Activated CD8-positive, alpha-beta T cell treated with anti-CD3 and anti-CD28 coated beads, Interleukin-2, amount 10 ng/mL, durations not matched to agents 7 days and 5 days (primary cell): ENCODE data around the gene XYLB. TPM values are rescaled to one million over a fixed set of nuclear protein-coding genes. Genes with fewer than 3 reads are reported as not detected.

ENCODE experiments used
- ATAC-seq: fragments of 150-1000 bp; cut with Tn5 transposase; one replicate; pipeline ENCODE4 v1.10.0; 2021; ENCODE audit warnings: moderate library complexity
- CTCF ChIA-PET: fragments of 350-600 bp; sonication (Branson Sonifier 250); formaldehyde crosslinking; loops from one replicate; lab custom pipeline; 2021; ENCODE audit warnings: antibody characterized with exemption; lab: Charles Lee
- POLR2A ChIA-PET: fragments of 350-600 bp; sonication (Branson Sonifier 250); formaldehyde crosslinking; loops from one replicate; lab custom pipeline; 2021; ENCODE audit warnings: antibody characterized with exemption; lab: Charles Lee
- DNase-seq: peaks from one replicate; pipeline ENCODE4 v3.0.0-alpha.2; 2020
- H3K27ac Mint-ChIP-seq: one replicate; pipeline ENCODE4 v1.8.0; 2021; ENCODE audit warnings: mild to moderate bottlenecking, mixed read lengths
- H3K27me3 Mint-ChIP-seq: one replicate; pipeline ENCODE4 v1.8.0; 2021; ENCODE audit warnings: low read depth, mixed read lengths
- H3K36me3 Mint-ChIP-seq: one replicate; pipeline ENCODE4 v1.8.0; 2021; ENCODE audit warnings: low read depth, mixed read lengths
- H3K4me1 Mint-ChIP-seq: one replicate; pipeline ENCODE4 v1.8.0; 2021; ENCODE audit warnings: low read depth, mixed read lengths
- H3K4me3 Mint-ChIP-seq: one replicate; pipeline ENCODE4 v1.8.0; 2021; ENCODE audit warnings: mild to moderate bottlenecking, mixed read lengths
- H3K9me3 Mint-ChIP-seq: one replicate; pipeline ENCODE4 v1.8.0; 2022; ENCODE audit warnings: mixed read lengths; ENCODE audit not compliant: insufficient read depth
- total RNA-seq, 2 experiments: library from RNA; stranded (reverse); gene quantifications; one replicate each; pipeline ENCODE4 v1.2.3, GENCODE V29; 2021

The XYLB gene
- total RNA-seq, 2 experiments from 2014 or later, result 5.3 to 6.1 TPM

- no peak for DNase-seq
- peaks cover 3% of the 10 kb centered on the region for H3K27me3 Mint-ChIP-seq
- H3K4me1 Mint-ChIP-seq, result peaks cover 19% of the 10 kb centered on the region
- no peak overlapping the region for H3K4me3 Mint-ChIP-seq
- no peaks in the 10 kb centered on the region for H3K9me3 Mint-ChIP-seq
- H3K36me3 Mint-ChIP-seq, result peaks cover 8% of the 10 kb centered on the region
- ChIA-PET CTCF (no interaction called here), POLR2A (no interaction called here)
- ATAC-seq, result no peak
- no peak overlapping the region for H3K27ac Mint-ChIP-seq
Observed at GRCh38 chr3:38349684-38350359, 3.2 kb downstream of the XYLB start.

DNA sequence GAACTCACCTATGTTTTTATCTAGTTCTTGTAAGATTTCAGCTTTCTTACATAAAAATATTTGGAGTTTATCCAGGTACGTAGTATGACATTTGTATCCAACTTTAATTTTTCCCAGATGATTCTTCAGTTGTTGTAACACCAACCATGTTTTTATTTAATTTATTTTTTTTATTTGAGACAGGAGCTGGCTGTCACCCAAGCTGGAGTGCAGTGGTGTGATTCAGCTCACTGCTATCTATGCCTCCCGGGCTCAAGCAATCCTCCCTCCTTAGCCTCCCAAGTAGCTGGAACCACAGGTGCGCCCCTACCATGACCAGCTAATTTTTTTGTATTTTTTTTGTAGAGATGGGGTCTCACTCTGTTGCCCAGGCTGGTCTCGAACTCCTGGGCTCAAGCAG is 6.6 kb downstream of the XYLB start:
- Mint-ChIP-seq H3K4me3 (no peak overlapping the region), H3K27me3 (no peaks in the 10 kb centered on the region), H3K9me3 (no peaks in the 10 kb centered on the region), H3K36me3 (peaks cover 8% of the 10 kb centered on the region), H3K4me1 (peaks cover 8% of the 10 kb centered on the region), H3K27ac (no peak overlapping the region)
- ATAC-seq (no peak), DNase-seq (no peak)
- ChIA-PET POLR2A (interaction anchor here (1.2 kb wide), 1 partner anchor 188 kb away, joined by 3 read pairs; the partner anchor contains the start of gene OXSR1), CTCF (no interaction called here)

DNA sequence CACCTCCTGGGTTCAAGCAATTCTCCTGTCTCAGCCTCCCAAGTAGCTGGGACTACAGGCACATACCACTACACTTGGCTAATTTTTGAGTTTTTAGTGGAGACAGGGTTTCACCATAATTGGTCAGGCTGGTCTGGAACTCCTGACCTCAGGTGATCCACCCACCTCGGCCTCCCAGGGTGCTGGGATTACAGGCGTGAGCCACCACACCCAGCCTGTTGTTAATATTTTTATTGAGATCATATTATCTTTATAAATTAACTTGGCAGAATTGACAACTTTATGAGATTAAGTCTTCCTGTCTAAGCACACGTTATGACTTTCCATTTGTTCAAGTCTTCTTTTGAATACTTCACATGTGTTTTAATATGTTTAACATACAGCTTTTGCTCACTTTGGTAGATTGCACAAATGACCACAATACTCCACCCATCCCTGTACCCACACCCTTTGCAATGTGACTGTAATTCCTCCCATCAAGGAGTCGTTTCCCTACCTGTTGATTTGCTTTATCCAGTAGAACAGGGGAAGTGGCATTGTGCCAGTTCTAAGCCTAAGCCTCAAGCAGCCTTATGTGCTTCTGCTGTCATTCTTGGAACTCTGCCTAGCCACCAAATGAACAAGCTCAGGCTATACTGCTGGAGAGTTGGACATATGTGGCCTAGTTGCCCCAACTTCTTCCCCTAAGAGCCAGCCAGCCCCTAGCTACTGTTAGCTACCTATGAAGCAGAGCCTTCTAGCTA is 8.2 kb downstream of the XYLB start:
- DNase-seq, result no peak
- CTCF ChIA-PET, result interaction anchor here (2.0 kb wide), 1 partner anchor 9 kb away, joined by 13 read pairs; the partner anchor contains the start of gene XYLB
- peaks cover 11% of the 10 kb centered on the region for H3K36me3 Mint-ChIP-seq
- H3K4me3 Mint-ChIP-seq, result no peak overlapping the region
- no peaks in the 10 kb centered on the region for H3K9me3 Mint-ChIP-seq
- ATAC-seq, result no peak
- no peaks in the 10 kb centered on the region for H3K27me3 Mint-ChIP-seq
- POLR2A ChIA-PET, result no interaction called here
- H3K4me1 Mint-ChIP-seq, result peaks cover 6% of the 10 kb centered on the region
- no peak overlapping the region for H3K27ac Mint-ChIP-seq

GRCh38 chr3:38359038-38359437 is 12.5 kb downstream of the XYLB start:
- peaks cover 8% of the 10 kb centered on the region for H3K4me1 Mint-ChIP-seq
- no peak overlapping the region for H3K27ac Mint-ChIP-seq
- DNase-seq, result no peak
- H3K9me3 Mint-ChIP-seq, result no peaks in the 10 kb centered on the region
- no peak overlapping the region for H3K4me3 Mint-ChIP-seq
- ATAC-seq, result no peak
- H3K36me3 Mint-ChIP-seq, result peaks cover 6% of the 10 kb centered on the region
- no peaks in the 10 kb centered on the region for H3K27me3 Mint-ChIP-seq
- POLR2A ChIA-PET, result interaction anchor here (0.7 kb wide), 1 partner anchor 23 kb away, joined by 3 read pairs; no protein-coding TSS in a partner anchor
- CTCF ChIA-PET, result interaction anchor here (1.2 to 1.4 kb wide), 2 partner anchors 13 to 121 kb away, joined by 3 to 4 read pairs; partner anchors contain the start of gene XYLB

DNA sequence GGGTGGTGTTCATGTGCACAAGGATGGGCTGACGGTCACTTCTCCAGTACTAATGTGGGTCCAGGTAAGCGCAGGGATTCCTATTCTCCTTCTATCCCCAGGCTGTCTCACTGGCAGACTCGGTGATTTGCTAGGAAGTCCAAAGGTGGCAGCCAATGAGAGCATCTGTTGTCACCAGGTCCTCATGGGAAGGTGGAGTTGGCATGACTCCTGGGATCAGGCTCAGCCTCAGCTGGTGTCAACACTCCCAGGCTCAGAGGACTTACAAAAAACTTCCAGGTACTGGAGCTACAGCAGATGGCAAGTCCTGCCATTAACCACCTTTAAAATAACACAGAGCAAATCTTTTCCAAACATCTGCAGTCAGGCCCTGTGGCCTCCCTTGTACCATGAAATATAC is 13.8 kb downstream of the XYLB start:
- H3K27me3 Mint-ChIP-seq, result no peaks in the 10 kb centered on the region
- no peak overlapping the region for H3K27ac Mint-ChIP-seq
- H3K4me3 Mint-ChIP-seq, result no peak overlapping the region
- ATAC-seq (no peak), DNase-seq (no peak)
- H3K4me1 Mint-ChIP-seq, result peaks cover 13% of the 10 kb centered on the region
- no peaks in the 10 kb centered on the region for H3K9me3 Mint-ChIP-seq
- peaks cover 10% of the 10 kb centered on the region for H3K36me3 Mint-ChIP-seq
- ChIA-PET POLR2A (no interaction called here), CTCF (interaction anchor here (0.8 kb wide), 1 partner anchor 15 kb away, joined by 3 read pairs; no protein-coding TSS in a partner anchor)

DNA sequence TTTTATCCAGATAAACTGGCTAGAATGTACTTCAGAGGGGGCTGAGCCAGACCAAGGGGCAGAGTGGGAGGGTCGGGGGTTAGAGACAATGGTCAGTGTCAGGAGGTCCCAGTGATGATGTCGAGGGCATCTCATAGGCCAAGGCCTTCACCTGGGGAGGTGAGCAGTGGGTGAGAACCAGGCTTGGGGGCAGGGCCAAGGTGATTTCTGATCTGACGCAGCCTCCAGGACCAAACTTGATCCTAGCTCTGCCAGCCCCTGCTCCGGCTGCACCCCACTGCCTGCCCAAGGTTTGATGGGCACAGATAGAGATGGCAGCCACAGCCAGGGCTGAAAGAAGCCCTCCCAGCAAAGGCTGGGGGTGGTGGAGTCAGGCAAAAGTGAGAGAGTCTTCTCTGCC is 14.9 kb downstream of the XYLB start:
- DNase-seq, result no peak
- POLR2A ChIA-PET, result no interaction called here
- no peaks in the 10 kb centered on the region for H3K9me3 Mint-ChIP-seq
- H3K27ac Mint-ChIP-seq, result no peak overlapping the region
- no peak for ATAC-seq
- H3K4me1 Mint-ChIP-seq, result peaks cover 13% of the 10 kb centered on the region
- peaks cover 12% of the 10 kb centered on the region for H3K36me3 Mint-ChIP-seq
- H3K27me3 Mint-ChIP-seq, result no peaks in the 10 kb centered on the region
- H3K4me3 Mint-ChIP-seq, result no peak overlapping the region
- CTCF ChIA-PET, result no interaction called here

DNA sequence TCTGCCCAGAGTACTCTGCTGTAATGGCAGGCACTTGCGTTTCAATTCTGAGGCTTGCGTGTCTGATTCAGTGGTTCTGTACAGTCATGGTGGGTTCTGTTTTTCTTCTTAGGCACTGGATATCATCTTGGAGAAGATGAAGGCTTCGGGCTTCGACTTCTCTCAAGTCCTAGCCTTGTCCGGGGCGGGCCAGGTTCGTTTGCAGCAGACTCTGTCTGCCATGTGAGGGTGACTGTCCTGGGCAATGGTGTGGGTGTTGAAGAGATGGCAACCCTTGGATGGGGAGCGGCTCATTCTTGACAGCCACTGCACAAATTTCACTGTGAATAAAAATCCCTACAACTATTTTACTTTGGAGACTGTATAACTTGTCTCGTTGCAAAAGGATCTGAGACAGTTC is 16.2 kb downstream of the XYLB start:
- no peaks in the 10 kb centered on the region for H3K27me3 Mint-ChIP-seq
- CTCF ChIA-PET, result no interaction called here
- POLR2A ChIA-PET, result no interaction called here
- no peak for ATAC-seq
- H3K9me3 Mint-ChIP-seq, result no peaks in the 10 kb centered on the region
- no peak for DNase-seq
- H3K4me3 Mint-ChIP-seq, result no peak overlapping the region
- peaks cover 13% of the 10 kb centered on the region for H3K4me1 Mint-ChIP-seq
- H3K27ac Mint-ChIP-seq, result no peak overlapping the region
- peaks cover 12% of the 10 kb centered on the region for H3K36me3 Mint-ChIP-seq

DNA sequence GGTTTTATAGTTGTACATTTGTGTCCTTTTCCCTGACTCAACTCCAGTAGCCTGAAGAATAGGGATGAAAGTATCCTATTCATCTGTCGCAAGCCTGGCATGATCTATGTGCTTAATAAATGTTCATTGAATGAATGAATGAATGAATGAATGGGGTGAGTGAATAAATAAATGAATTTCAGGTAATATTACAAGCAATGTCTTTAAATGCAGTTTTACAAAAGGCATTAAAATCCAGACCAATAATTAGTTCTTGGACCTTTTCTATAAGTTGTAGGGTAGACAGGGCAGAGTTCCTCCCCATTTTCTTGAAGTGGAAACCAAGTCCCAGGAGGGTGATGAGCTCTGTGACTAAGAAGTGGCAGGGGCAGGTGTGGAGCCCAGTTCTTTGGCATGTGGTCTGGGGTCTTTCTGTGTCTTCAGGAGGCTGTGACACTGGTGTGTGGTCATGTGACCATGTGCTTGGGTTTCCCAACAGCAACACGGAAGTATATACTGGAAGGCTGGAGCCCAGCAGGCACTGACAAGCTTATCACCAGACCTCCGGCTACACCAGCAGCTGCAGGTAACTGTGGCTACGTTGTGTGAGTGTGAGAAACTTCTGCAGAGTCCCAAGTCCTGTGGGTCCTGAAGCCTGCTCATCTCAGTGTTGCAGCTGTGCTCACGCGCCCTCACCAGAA is 18.3 kb downstream of the XYLB start:
- no peak overlapping the region for H3K4me3 Mint-ChIP-seq
- ChIA-PET CTCF (interaction anchor here (0.8 to 1.3 kb wide), 2 partner anchors 18 to 115 kb away, joined by 5 to 6 read pairs; partner anchors contain the start of gene XYLB), POLR2A (no interaction called here)
- ATAC-seq, result no peak
- peak overlapping the region; percentile 2 for H3K27ac Mint-ChIP-seq
- H3K27me3 Mint-ChIP-seq, result no peaks in the 10 kb centered on the region
- peaks cover 7% of the 10 kb centered on the region for H3K9me3 Mint-ChIP-seq
- peaks cover 23% of the 10 kb centered on the region for H3K36me3 Mint-ChIP-seq
- H3K4me1 Mint-ChIP-seq, result peaks cover 13% of the 10 kb centered on the region
- no peak for DNase-seq

GRCh38 chr3:38365469-38366062 is 19.0 kb downstream of the XYLB start:
- peaks cover 13% of the 10 kb centered on the region for H3K4me1 Mint-ChIP-seq

DNA sequence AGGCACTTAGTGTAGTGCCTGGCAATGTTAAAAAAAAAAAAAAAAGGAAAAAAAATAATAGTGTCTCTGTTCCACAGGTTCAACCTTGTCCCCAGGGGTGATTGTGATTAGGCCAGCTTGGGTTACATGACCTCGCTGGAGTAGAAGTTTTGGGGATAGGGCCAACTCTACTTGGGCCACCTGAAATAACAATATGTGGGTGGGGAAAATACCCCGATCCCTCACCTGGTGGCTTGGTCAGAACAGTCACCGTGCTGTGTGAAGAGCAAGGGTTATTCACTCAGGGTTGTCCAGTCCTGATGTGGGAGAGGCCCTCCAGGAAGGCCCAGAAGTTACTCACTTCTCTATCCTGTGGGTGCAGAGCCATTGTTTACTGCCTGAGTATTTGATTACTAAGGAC is 19.5 kb downstream of the XYLB start:
- H3K4me3 Mint-ChIP-seq, result no peak overlapping the region
- ChIA-PET POLR2A (no interaction called here), CTCF (no interaction called here)
- H3K27me3 Mint-ChIP-seq, result no peaks in the 10 kb centered on the region
- H3K4me1 Mint-ChIP-seq, result peaks cover 13% of the 10 kb centered on the region
- H3K9me3 Mint-ChIP-seq, result peaks cover 7% of the 10 kb centered on the region
- DNase-seq (no peak), ATAC-seq (no peak)
- no peak overlapping the region for H3K27ac Mint-ChIP-seq
- peaks cover 23% of the 10 kb centered on the region for H3K36me3 Mint-ChIP-seq

More at GRCh38 chr3:38365469-38366062, 19.0 kb downstream of the XYLB start:
- DNase-seq, result no peak
- ChIA-PET POLR2A (no interaction called here), CTCF (interaction anchor here (0.8 to 1.3 kb wide), 2 partner anchors 19 to 115 kb away, joined by 5 to 6 read pairs; partner anchors contain the start of gene XYLB)
- peaks cover 7% of the 10 kb centered on the region for H3K9me3 Mint-ChIP-seq
- no peak overlapping the region for H3K4me3 Mint-ChIP-seq
- no peak for ATAC-seq
- no peaks in the 10 kb centered on the region for H3K27me3 Mint-ChIP-seq
- peaks cover 23% of the 10 kb centered on the region for H3K36me3 Mint-ChIP-seq
- no peak overlapping the region for H3K27ac Mint-ChIP-seq

DNA sequence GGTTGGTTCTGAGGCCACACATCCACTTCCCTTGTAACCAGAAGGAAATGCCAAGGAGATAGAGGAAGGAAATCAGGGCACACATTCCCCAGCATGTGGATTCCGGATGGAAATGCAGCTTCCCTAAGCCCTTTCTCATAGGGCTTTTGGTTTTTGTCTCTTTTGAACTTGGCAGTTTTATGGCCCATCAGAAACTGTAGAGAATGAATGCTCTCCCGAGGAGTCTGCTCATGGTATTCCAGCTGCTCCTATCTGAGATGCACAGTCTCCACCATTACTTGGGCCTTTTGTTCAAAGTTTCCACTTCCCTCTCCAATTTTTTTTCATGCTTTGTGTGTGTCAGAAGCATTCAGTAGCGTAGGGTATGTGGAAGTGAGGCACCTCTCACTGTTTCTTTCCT is 21.2 kb downstream of the XYLB start:
- Mint-ChIP-seq H3K27me3 (peaks cover under 1% of the 10 kb centered on the region), H3K4me1 (peaks cover 17% of the 10 kb centered on the region), H3K27ac (no peak overlapping the region), H3K4me3 (no peak overlapping the region), H3K36me3 (peaks cover 25% of the 10 kb centered on the region), H3K9me3 (peaks cover 7% of the 10 kb centered on the region)
- ChIA-PET CTCF (interaction anchor here (1.5 kb wide), 2 partner anchors 112 to 393 kb away, joined by 4 to 7 read pairs; no protein-coding TSS in a partner anchor), POLR2A (no interaction called here)
- ATAC-seq (no peak), DNase-seq (no peak)
